ENCODE measurements around the gene DOCK2. TPM values are rescaled to one million over a fixed set of nuclear protein-coding genes. Genes with fewer than 3 reads are reported as not detected.

Gene DOCK2
- total RNA-seq, 2 donors from 2014 or later = 32.1 to 40.3 TPM

GRCh38 chr5:170010595-170010994 is 373.5 kb downstream of the DOCK2 start:
- Histone ChIP-seq H3K9me3 (no peaks in the 10 kb centered on the region), H3K4me3 (no peak overlapping the region)

GRCh38 chr5:170011751-170012150 is 374.7 kb downstream of the DOCK2 start:
- Histone ChIP-seq H3K4me1 (ENCODE audit: control insufficient read depth in 1 of 2, low read depth in 2 of 2) (no peaks in the 10 kb centered on the region), H3K4me3 (no peak overlapping the region), H3K27ac (no peak overlapping the region), H3K36me3 (no peaks in the 10 kb centered on the region), H3K27me3 (replicated peaks; ENCODE audit: insufficient read depth) (no peaks in the 10 kb centered on the region), H3K9me3 (no peaks in the 10 kb centered on the region)
- TF ChIP-seq CTCF (IDR thresholded peaks at IDR 0.05) = no peak
- DNase-seq (ENCODE audit: low spot score) (no peak), ATAC-seq (ENCODE audit: insufficient number of reproducible peaks, low FRiP score, low read depth) (no peak)

More at GRCh38 chr5:170010595-170010994, 373.5 kb downstream of the DOCK2 start:
- no peak for TF ChIP-seq CTCF (IDR thresholded peaks at IDR 0.05)
- Histone ChIP-seq H3K27ac (no peak overlapping the region), H3K36me3 (no peaks in the 10 kb centered on the region), H3K4me1 (ENCODE audit: control insufficient read depth in 1 of 2, low read depth in 2 of 2) (no peaks in the 10 kb centered on the region), H3K27me3 (replicated peaks; ENCODE audit: insufficient read depth) (no peaks in the 10 kb centered on the region)
- ATAC-seq (ENCODE audit: insufficient number of reproducible peaks, low FRiP score, low read depth) (no peak), DNase-seq (ENCODE audit: low spot score) (no peak)

GRCh38 chr5:170012622-170013021 is 375.5 kb downstream of the DOCK2 start:
- Histone ChIP-seq H3K4me1 (ENCODE audit: control insufficient read depth in 1 of 2, low read depth in 2 of 2) (no peaks in the 10 kb centered on the region), H3K27me3 (replicated peaks; ENCODE audit: insufficient read depth) (no peaks in the 10 kb centered on the region), H3K27ac (no peak overlapping the region), H3K9me3 (no peaks in the 10 kb centered on the region), H3K36me3 (no peaks in the 10 kb centered on the region), H3K4me3 (no peak overlapping the region)
- DNase-seq (ENCODE audit: low spot score) (no peak), ATAC-seq (ENCODE audit: insufficient number of reproducible peaks, low FRiP score, low read depth) (no peak)
- no peak for TF ChIP-seq CTCF (IDR thresholded peaks at IDR 0.05)

- ATAC-seq (ENCODE audit: insufficient number of reproducible peaks, low FRiP score, low read depth) (no peak), DNase-seq (ENCODE audit: low spot score) (no peak)
- H3K36me3 ChIP-seq = no peaks in the 10 kb centered on the region
- no peak for TF ChIP-seq CTCF (IDR thresholded peaks at IDR 0.05)
- no peaks in the 10 kb centered on the region for H3K9me3 ChIP-seq
- H3K4me1 ChIP-seq (ENCODE audit: control insufficient read depth in 1 of 2, low read depth in 2 of 2) = no peaks in the 10 kb centered on the region
- no peak overlapping the region for H3K27ac ChIP-seq
- no peaks in the 10 kb centered on the region for H3K27me3 ChIP-seq (replicated peaks; ENCODE audit: insufficient read depth)
- H3K4me3 ChIP-seq = no peak overlapping the region
These were observed 383.3 kb downstream of the DOCK2 start for GRCh38 chr5:170020423-170020822.

- DNase-seq (ENCODE audit: low spot score) (no peak), ATAC-seq (ENCODE audit: insufficient number of reproducible peaks, low FRiP score, low read depth) (no peak)
- Histone ChIP-seq H3K27me3 (replicated peaks; ENCODE audit: insufficient read depth) (no peaks in the 10 kb centered on the region), H3K27ac (no peak overlapping the region), H3K4me3 (no peak overlapping the region), H3K36me3 (no peaks in the 10 kb centered on the region), H3K4me1 (ENCODE audit: control insufficient read depth in 1 of 2, low read depth in 2 of 2) (no peaks in the 10 kb centered on the region), H3K9me3 (no peaks in the 10 kb centered on the region)
- no peak for TF ChIP-seq CTCF (IDR thresholded peaks at IDR 0.05)
These were observed 384.4 kb downstream of the DOCK2 start for GRCh38 chr5:170021506-170021905.
